HG03342 (cell line): ENCODE data around the gene MASTL.
"Not testable (repeated sequence)": the region's sequence is repeated elsewhere in the genome, so short reads cannot be mapped to it uniquely, and the experiment has no call there.

Experiments used
- ATAC-seq: cut with Tn5 transposase; IDR thresholded peaks from one replicate; pipeline ENCODE4 v1.9.1; 2021; ENCODE audit warnings: mild to moderate bottlenecking, moderate library complexity; ENCODE audit not compliant: unreplicated experiment

Gene MASTL

GRCh38 chr10:27155066-27155754 is at the start of gene MASTL:
MASTL (plus strand) TSS chr10:27155352; CDS start chr10:27155427, 75 bp downstream.
- peak; percentile 75 for ATAC-seq

DNA sequence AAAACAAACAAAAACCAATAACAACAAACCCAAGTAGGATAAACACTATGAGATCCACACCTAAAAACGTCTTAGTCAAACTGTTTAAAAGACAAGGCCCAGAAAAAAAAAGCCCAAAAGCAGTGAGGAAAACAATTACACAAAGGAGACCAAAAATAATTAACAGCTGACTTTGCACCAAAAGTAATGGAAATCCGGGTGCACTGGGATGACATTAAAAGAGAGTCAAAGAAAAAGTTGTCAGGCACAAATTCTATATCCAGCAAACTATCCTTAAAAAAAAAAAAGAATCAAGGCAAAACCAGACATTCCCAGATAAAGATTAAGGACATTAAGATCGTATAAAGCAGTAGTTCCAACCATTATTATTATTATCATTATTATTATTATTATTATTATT is 47.0 kb upstream of the MASTL start:
- no peak for ATAC-seq

DNA sequence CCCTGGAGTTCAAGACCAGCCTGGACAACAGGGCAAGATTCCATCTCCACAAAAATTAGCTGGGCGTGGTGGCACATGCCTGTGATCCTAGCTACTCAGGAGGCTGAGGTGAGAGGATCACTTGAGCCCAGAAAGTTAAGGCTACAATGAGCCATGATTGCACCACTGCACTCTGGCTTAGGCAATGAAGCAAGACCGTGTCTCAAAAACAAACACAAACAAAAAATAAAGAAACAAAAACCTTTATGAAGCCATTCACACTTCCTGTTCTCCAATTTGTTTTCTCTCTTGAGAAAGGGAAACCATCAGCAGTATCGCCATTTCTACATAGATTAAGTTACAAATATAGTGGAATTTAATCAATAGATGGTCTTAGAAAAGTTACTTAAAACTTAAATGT is 20.8 kb upstream of the MASTL start:
- no peak for ATAC-seq

DNA sequence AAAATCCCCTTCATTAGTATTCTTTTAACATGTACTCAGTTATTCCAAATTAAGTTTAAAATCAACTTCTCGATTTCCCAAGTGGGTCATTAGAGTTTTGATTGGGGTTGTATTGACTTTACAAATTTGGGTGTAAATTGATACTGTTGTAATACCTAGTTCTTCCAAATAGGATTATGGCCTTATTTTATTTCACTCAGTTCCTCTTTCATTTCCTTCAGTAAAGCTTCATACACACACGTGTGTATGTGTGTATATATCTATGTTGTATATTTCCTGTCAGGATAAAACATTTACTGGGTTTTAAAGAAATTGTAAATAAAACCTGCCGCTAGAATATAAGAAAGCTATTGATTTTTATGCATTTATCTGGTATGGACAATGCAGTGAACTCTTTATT is 16.9 kb upstream of the MASTL start:
- no peak for ATAC-seq

DNA sequence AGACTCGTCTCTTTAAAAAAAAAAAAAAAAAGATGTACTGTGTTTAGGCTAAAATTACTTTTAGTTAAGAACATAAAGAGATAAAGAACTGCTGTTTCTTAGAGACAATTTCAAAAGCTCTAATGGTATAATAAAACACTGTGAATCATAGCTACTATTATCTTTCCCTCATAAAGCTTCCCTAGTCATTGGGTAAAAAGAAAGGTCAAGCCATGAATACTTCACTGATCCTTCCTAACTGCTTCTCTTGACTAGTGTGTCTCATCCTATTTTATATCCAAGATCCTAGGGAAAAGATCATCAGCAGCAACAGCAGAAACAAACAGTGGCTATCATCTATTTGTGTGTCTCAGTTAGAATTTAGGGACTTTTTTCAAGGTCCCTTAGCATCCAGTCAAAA is 11.5 kb upstream of the MASTL start:
- ATAC-seq: no peak

DNA sequence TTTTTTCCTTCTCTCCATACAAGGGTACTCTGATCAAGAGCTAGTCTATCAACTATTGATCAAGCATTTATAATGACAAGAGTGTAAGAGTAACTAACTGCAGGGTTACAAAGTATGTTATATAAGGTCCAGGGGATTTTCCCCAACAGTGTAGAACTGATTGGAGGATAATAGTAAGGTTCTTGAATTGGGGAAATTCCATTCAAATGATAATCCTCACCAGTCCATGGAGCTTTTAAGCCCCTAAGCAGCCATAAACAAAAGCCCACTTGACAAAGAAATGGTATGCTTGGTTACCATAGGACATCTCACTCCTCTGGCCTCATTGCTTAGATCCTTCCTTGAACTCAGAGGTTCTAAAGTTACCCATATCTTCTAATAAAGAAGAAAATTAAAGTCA is 9.2 kb upstream of the MASTL start:
- ATAC-seq: no peak

- no peak for ATAC-seq
These were observed 7.5 kb upstream of the MASTL start for GRCh38 chr10:27147701-27148100.

GRCh38 chr10:27150261-27150660 is 4.9 kb upstream of the MASTL start:
- no peak for ATAC-seq

- ATAC-seq: no peak
These were observed 2.5 kb upstream of the MASTL start for GRCh38 chr10:27152687-27153086.

GRCh38 chr10:27153329-27153728 is 1.8 kb upstream of the MASTL start:
- no peak for ATAC-seq

- ATAC-seq: peak; percentile 4
These were observed 1.3 kb upstream of the MASTL start for GRCh38 chr10:27153845-27154193.

- not testable (repeated sequence) for ATAC-seq
These were observed 1.4 kb downstream of the MASTL start for GRCh38 chr10:27156566-27156965.

DNA sequence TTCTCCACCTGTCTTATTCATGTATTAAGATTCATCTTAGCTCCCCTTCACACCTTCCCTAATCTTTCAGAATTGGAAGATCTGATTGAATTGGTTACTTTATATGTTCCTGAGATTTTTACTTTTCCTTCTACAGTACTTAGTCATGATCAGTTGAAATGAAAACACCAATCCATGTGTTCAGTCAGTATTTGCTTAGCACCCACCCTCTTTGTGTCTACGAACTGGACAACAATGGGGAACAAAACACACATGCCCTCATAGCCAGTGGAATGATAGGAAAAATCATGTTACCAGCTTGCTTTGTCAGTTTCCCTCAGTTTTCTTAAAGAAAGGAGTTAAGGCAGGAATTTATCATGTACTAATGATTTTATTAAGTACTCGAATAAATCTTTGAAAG is 2.0 kb downstream of the MASTL start:
- ATAC-seq: no peak

- no peak for ATAC-seq
These were observed 3.3 kb downstream of the MASTL start for GRCh38 chr10:27158421-27158820.

GRCh38 chr10:27169849-27170248 is 14.7 kb downstream of the MASTL start:
- no peak for ATAC-seq

- no peak for ATAC-seq
These were observed 33.1 kb downstream of the MASTL start for GRCh38 chr10:27188259-27188658.

DNA sequence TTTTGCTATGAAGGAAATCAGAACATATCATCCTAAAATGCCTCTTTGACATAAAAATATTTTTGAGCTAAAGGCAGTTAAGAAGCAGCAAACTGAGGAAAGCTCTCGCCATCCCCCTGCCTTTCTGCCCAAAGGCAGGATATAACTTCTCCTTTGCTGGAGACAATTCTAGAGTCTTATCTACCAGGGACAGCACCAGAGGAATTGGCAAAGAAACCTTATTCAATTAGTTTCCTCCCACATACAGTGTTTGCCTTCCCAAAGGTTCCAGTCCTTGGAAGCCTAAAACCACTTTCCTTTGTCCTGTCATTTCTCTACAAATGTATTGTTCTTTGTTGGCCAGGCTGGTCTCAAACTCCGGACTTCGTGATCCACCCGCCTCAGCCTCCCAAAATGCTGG is 33.7 kb downstream of the MASTL start:
- ATAC-seq: no peak

- ATAC-seq: no peak
These were observed 35.4 kb downstream of the MASTL start for GRCh38 chr10:27190508-27190907.

GRCh38 chr10:27192284-27192683 is 37.1 kb downstream of the MASTL start:
- ATAC-seq: no peak

- no peak for ATAC-seq
These were observed 42.9 kb downstream of the MASTL start for GRCh38 chr10:27197980-27198620.

GRCh38 chr10:27203806-27204205 is 48.7 kb downstream of the MASTL start:
- no peak for ATAC-seq

DNA sequence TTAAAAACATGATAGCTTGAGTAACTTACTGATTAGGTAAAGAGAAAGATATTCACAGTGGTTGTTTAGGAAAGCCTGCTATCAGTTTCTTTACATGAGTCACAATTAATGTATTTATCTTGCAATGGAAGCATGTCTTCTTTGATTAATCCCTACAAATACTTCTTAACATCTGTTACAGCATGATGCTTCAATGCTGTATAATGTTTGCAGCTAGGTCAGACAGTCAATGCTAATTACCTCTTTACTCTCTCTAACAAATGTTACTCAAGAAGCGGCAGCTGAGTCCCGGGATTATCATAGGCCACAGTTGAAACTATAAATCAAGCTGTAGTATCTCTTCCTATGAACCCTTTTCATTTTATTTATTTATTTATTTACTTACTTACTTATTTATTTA is 52.2 kb downstream of the MASTL start:
- ATAC-seq: no peak

- no peak for ATAC-seq
These were observed 68.8 kb downstream of the MASTL start for GRCh38 chr10:27223964-27224363.
